ENCODE results near the gene ALDH1L1.

ALDH1L1 gene

GRCh38 chr3:126107957-126108675, 72.3 kb downstream of the ALDH1L1 start:
- no peak for DNase-seq (ENCODE audit: low read depth, low spot score)
- Histone ChIP-seq H3K27me3 (ENCODE audit: insufficient read depth, insufficient read length) (no peaks in the 10 kb centered on the region), H3K4me1 (ENCODE audit: insufficient read depth, insufficient read length) (peaks cover 8% of the 10 kb centered on the region), H3K4me3 (ENCODE audit: insufficient read length, low read depth) (no peak overlapping the region), H3K9me3 (ENCODE audit: insufficient read depth, low read length) (no peaks in the 10 kb centered on the region), H3K9ac (ENCODE audit: insufficient read length, low read depth) (no peak overlapping the region), H3K36me3 (ENCODE audit: insufficient read depth, insufficient read length, low read length) (no peaks in the 10 kb centered on the region)
- TF ChIP-seq SUZ12 (IDR thresholded peaks at IDR 0.05; ENCODE audit: extremely low read depth, insufficient read depth, insufficient read length) (no peak), ZNF274 (IDR thresholded peaks at IDR 0.05; ENCODE audit: low read depth, low read length) (no peak), YY1 (IDR thresholded peaks at IDR 0.05; ENCODE audit: insufficient read depth, insufficient read length) (no peak)

GRCh38 chr3:126107203-126107939, 73.0 kb downstream of the ALDH1L1 start:
- Histone ChIP-seq H3K36me3 (ENCODE audit: insufficient read depth, insufficient read length, low read length) (no peaks in the 10 kb centered on the region), H3K9ac (ENCODE audit: insufficient read length, low read depth) (no peak overlapping the region), H3K9me3 (ENCODE audit: insufficient read depth, low read length) (no peaks in the 10 kb centered on the region), H3K27me3 (ENCODE audit: insufficient read depth, insufficient read length) (no peaks in the 10 kb centered on the region), H3K4me3 (ENCODE audit: insufficient read length, low read depth) (no peak overlapping the region), H3K4me1 (ENCODE audit: insufficient read depth, insufficient read length) (peaks cover 5% of the 10 kb centered on the region)
- no peak for TF ChIP-seq SUZ12 (IDR thresholded peaks at IDR 0.05; ENCODE audit: extremely low read depth, insufficient read depth, insufficient read length)
- DNase-seq (ENCODE audit: low read depth, low spot score), result no peak

GRCh38 chr3:126106336-126107202, 73.8 kb downstream of the ALDH1L1 start:
- no peaks in the 10 kb centered on the region for H3K36me3 ChIP-seq (ENCODE audit: insufficient read depth, insufficient read length, low read length)
- no peak overlapping the region for H3K4me3 ChIP-seq (ENCODE audit: insufficient read length, low read depth)
- TF ChIP-seq SUZ12 (IDR thresholded peaks at IDR 0.05; ENCODE audit: extremely low read depth, insufficient read depth, insufficient read length), result no peak
- TF ChIP-seq ZNF274 (IDR thresholded peaks at IDR 0.05; ENCODE audit: low read depth, low read length), result no peak
- no peak for TF ChIP-seq YY1 (IDR thresholded peaks at IDR 0.05; ENCODE audit: insufficient read depth, insufficient read length)
- no peak for DNase-seq (ENCODE audit: low read depth, low spot score)
- H3K27me3 ChIP-seq (ENCODE audit: insufficient read depth, insufficient read length), result no peaks in the 10 kb centered on the region
- peaks cover 5% of the 10 kb centered on the region for H3K4me1 ChIP-seq (ENCODE audit: insufficient read depth, insufficient read length)
- H3K9me3 ChIP-seq (ENCODE audit: insufficient read depth, low read length), result no peaks in the 10 kb centered on the region
- H3K9ac ChIP-seq (ENCODE audit: insufficient read length, low read depth), result no peak overlapping the region

- Histone ChIP-seq H3K36me3 (ENCODE audit: insufficient read depth, insufficient read length, low read length) (no peaks in the 10 kb centered on the region), H3K9me3 (ENCODE audit: insufficient read depth, low read length) (no peaks in the 10 kb centered on the region), H3K9ac (ENCODE audit: insufficient read length, low read depth) (no peak overlapping the region), H3K4me1 (ENCODE audit: insufficient read depth, insufficient read length) (peaks cover 5% of the 10 kb centered on the region), H3K27me3 (ENCODE audit: insufficient read depth, insufficient read length) (no peaks in the 10 kb centered on the region), H3K4me3 (ENCODE audit: insufficient read length, low read depth) (no peak overlapping the region)
- no peak for TF ChIP-seq ZNF274 (IDR thresholded peaks at IDR 0.05; ENCODE audit: low read depth, low read length)
- no peak for TF ChIP-seq SUZ12 (IDR thresholded peaks at IDR 0.05; ENCODE audit: extremely low read depth, insufficient read depth, insufficient read length)
- TF ChIP-seq YY1 (IDR thresholded peaks at IDR 0.05; ENCODE audit: insufficient read depth, insufficient read length), result no peak
- DNase-seq (ENCODE audit: low read depth, low spot score), result no peak
These were observed 74.6 kb downstream of the ALDH1L1 start for GRCh38 chr3:126105691-126106187.

DNA sequence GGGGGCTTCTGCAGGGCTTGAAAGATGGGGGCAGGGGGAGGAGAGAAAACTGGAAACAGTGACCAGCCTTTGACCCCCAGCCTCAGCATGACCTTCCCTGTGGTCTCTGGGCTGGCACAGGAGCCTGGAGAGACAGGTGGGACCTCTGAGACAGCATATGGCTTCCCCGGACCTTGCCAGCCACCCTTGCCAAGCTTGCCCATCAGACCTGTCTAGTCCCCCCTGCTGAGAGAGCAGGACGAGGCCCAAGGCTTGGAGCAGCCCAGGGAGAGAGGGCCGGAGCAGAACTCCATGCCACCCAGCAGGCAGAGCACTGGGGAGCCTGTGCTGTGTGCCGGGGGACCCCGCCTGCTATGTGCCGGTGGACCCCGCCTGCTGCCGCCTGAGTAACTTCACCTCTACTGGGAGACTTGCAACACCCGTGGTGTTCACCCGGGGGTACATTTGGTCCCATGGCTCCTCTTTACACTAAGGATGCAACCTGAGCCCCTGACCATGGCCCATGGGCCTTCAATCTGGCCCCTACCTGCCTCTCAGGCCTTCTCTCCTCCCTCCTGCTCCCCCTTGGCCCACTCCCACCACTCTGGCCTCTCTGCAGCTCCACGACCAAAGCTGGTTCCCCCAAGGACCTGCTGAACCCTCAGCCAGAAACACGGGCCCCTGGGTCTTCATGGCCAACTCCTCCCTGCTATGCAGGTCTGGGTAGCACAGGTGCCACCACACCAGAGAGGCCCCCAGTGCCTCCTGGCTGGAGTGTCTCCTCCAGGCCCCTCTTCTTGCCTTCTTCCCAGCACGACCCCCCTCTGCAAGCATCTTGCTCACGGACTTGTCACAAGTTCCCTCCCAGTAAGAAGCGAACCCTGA, 75.4 kb downstream of the ALDH1L1 start:
- no peak for DNase-seq (ENCODE audit: low read depth, low spot score)
- Histone ChIP-seq H3K4me3 (ENCODE audit: insufficient read length, low read depth) (no peak overlapping the region), H3K36me3 (ENCODE audit: insufficient read depth, insufficient read length, low read length) (no peaks in the 10 kb centered on the region), H3K27me3 (ENCODE audit: insufficient read depth, insufficient read length) (no peaks in the 10 kb centered on the region), H3K9me3 (ENCODE audit: insufficient read depth, low read length) (no peaks in the 10 kb centered on the region), H3K9ac (ENCODE audit: insufficient read length, low read depth) (no peak overlapping the region), H3K4me1 (ENCODE audit: insufficient read depth, insufficient read length) (peaks cover 5% of the 10 kb centered on the region)
- TF ChIP-seq SUZ12 (IDR thresholded peaks at IDR 0.05; ENCODE audit: extremely low read depth, insufficient read depth, insufficient read length) (no peak), YY1 (IDR thresholded peaks at IDR 0.05; ENCODE audit: insufficient read depth, insufficient read length) (no peak), ZNF274 (IDR thresholded peaks at IDR 0.05; ENCODE audit: low read depth, low read length) (no peak)

DNA sequence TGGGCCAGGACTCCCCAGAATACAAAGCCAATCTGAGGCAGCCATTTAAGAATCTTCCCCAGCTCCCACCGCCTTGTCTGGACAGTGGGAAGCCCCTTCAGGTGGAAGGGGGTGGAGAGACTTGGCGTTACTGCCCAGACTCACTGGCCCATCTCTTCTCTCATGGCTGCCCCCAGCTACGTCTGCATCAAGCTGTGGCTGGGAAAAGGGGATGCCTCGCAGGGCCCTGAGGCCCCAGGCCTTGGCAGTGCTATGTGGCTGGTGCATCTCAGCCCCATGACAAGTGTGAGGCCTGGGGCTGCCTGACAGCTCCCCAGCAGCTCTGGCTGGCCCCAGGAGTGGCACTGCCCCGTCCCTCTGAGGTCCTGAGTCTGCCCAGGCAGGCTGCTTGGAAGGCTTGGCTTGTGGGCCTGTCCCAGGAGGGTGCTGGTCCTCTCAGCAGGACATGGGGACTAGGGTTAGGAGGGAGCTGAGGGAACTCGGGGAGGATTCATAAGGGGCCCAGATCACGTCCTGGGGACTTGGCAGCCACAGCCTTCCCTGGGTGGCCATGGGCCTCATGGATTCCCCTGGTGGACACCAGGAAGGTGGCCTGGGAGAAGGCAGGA, 76.3 kb downstream of the ALDH1L1 start:
- H3K4me3 ChIP-seq (ENCODE audit: insufficient read length, low read depth), result no peak overlapping the region
- no peak overlapping the region for H3K9ac ChIP-seq (ENCODE audit: insufficient read length, low read depth)
- H3K4me1 ChIP-seq (ENCODE audit: insufficient read depth, insufficient read length), result peaks cover 5% of the 10 kb centered on the region
- TF ChIP-seq YY1 (IDR thresholded peaks at IDR 0.05; ENCODE audit: insufficient read depth, insufficient read length), result no peak
- TF ChIP-seq ZNF274 (IDR thresholded peaks at IDR 0.05; ENCODE audit: low read depth, low read length), result no peak
- no peak for TF ChIP-seq SUZ12 (IDR thresholded peaks at IDR 0.05; ENCODE audit: extremely low read depth, insufficient read depth, insufficient read length)
- no peaks in the 10 kb centered on the region for H3K27me3 ChIP-seq (ENCODE audit: insufficient read depth, insufficient read length)
- no peaks in the 10 kb centered on the region for H3K9me3 ChIP-seq (ENCODE audit: insufficient read depth, low read length)
- H3K36me3 ChIP-seq (ENCODE audit: insufficient read depth, insufficient read length, low read length), result no peaks in the 10 kb centered on the region
- DNase-seq (ENCODE audit: low read depth, low spot score), result no peak
